Keratinocyte (primary cell): ENCODE measurements around the gene NOP16.

Experiments
- EZH2 ChIP-seq: IDR thresholded peaks from one replicate; pipeline ENCODE4 v1.6.1; 2012; ENCODE audit warnings: inconsistent platforms, mild to moderate bottlenecking, low read length, moderate library complexity
- TF ChIP-seq, protein P1 (sequence below), 3 experiments: IDR thresholded peaks in 1 of 3; conservative IDR thresholded peaks in 1 of 3; optimal IDR thresholded peaks in 1 of 3; 2 replicates in 2 of 3; 3 replicates in 1 of 3; pipeline versions ENCODE3 to v1.5.1; 2011; ENCODE audit warnings: low read length in 3 of 3, mild to moderate bottlenecking in 3 of 3, moderate library complexity in 2 of 3, control low read depth in 1 of 3, inconsistent platforms in 1 of 3; ENCODE audit not compliant: insufficient read depth in 2 of 3; ENCODE audit errors: extremely low read depth in 1 of 3

- TF ChIP-seq, protein P1, sequence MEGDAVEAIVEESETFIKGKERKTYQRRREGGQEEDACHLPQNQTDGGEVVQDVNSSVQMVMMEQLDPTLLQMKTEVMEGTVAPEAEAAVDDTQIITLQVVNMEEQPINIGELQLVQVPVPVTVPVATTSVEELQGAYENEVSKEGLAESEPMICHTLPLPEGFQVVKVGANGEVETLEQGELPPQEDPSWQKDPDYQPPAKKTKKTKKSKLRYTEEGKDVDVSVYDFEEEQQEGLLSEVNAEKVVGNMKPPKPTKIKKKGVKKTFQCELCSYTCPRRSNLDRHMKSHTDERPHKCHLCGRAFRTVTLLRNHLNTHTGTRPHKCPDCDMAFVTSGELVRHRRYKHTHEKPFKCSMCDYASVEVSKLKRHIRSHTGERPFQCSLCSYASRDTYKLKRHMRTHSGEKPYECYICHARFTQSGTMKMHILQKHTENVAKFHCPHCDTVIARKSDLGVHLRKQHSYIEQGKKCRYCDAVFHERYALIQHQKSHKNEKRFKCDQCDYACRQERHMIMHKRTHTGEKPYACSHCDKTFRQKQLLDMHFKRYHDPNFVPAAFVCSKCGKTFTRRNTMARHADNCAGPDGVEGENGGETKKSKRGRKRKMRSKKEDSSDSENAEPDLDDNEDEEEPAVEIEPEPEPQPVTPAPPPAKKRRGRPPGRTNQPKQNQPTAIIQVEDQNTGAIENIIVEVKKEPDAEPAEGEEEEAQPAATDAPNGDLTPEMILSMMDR (optimal IDR thresholded peaks at IDR 0.05 in 1 of 3, IDR thresholded peaks at IDR 0.05 in 1 of 3, conservative IDR thresholded peaks at IDR 0.05 in 1 of 3; ENCODE audit: extremely low read depth in 1 of 3, insufficient read depth in 2 of 3, low read length in 3 of 3), result no peak
- TF ChIP-seq EZH2, result no peak
Measured at GRCh38 chr5:176381423-176381822, 7.0 kb downstream of the NOP16 start.
